GM18861 (cell line): ENCODE results near the gene NPBWR2.

ENCODE experiments used
- ATAC-seq: cut with Tn5 transposase; IDR thresholded peaks from one replicate; pipeline ENCODE4 v1.9.1; 2021; ENCODE audit not compliant: unreplicated experiment

NPBWR2 gene, protein sequence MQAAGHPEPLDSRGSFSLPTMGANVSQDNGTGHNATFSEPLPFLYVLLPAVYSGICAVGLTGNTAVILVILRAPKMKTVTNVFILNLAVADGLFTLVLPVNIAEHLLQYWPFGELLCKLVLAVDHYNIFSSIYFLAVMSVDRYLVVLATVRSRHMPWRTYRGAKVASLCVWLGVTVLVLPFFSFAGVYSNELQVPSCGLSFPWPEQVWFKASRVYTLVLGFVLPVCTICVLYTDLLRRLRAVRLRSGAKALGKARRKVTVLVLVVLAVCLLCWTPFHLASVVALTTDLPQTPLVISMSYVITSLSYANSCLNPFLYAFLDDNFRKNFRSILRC

DNA sequence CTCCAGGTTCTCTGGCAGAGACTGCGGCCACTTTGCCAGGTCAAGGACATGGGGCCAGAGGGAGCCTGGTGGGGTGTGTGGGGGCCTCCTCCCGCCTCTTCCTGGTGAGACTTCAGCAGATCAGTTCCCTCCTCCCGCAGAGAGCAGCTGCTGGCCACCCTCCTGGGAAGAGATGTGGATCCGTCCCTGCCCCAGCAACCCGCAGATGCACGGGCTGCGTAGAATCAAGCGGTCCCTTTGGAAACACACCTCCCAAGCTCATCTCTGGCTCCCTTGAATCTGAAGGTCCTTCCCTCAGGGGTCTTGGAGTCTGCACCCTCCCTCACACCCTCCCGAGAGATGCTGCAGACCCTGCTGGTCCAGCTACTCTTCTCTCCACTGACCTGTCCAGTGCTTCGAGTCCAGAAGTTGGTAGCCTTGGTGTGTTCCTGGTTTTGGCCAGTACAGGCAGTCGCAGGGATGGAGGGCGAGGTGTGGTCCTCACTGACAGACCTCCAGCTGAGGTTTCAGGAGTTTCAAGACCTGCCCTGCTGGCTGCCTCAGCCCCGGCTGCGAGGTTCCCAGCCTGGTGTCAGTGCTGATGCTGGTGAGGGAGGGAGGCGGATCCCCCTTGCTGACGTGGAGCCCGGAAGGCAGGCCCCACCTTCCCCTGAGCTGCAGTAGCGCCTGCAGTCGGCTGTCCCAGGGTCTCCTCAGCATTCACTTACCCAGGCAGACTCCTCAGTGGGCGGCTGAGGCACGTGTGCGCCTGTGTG lies at the start of gene NPBWR2:
TSS of gene NPBWR2 (minus strand) at position 585 of the 755 bp plus-strand sequence. CDS start 734 bp downstream, outside the sequence.
- ATAC-seq: no peak

DNA sequence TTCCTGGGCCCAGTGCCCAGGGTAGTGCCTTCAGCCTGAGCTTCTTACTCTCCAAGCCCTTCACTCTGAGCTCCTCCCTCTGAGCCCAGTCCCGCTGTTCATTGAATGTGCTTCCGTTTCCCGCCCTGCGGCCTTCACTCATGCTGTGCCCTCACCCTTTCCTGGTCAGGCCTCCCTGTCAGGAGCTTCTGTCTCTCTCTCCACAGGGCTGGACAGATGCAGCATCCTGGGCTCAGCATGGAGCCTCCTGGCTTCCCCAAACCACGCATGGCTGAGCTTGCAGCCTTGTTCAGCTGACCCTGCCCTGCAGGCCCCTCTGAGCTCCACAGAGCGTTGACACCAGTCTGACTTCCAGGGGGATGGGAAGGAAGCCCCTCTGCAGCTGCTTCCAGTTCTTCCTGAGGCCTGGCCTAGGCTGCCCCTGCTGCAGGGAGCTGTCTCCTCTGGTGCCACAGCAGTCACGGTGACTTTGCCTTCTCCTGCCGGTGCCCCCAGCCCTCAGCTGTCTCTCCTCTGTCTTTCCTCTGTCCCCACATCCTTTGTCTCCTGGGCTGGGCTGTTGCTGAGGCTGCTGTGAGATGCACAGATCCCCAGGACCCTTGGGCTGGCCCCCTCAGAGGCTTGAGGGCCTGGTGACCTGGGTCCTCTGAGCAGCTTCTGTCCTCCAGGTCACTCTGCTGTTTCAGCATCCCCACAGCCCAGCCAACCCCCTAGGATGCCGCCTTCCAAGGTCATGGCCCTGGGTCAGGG lies 48.9 kb upstream of the NPBWR2 start:
- no peak for ATAC-seq

DNA sequence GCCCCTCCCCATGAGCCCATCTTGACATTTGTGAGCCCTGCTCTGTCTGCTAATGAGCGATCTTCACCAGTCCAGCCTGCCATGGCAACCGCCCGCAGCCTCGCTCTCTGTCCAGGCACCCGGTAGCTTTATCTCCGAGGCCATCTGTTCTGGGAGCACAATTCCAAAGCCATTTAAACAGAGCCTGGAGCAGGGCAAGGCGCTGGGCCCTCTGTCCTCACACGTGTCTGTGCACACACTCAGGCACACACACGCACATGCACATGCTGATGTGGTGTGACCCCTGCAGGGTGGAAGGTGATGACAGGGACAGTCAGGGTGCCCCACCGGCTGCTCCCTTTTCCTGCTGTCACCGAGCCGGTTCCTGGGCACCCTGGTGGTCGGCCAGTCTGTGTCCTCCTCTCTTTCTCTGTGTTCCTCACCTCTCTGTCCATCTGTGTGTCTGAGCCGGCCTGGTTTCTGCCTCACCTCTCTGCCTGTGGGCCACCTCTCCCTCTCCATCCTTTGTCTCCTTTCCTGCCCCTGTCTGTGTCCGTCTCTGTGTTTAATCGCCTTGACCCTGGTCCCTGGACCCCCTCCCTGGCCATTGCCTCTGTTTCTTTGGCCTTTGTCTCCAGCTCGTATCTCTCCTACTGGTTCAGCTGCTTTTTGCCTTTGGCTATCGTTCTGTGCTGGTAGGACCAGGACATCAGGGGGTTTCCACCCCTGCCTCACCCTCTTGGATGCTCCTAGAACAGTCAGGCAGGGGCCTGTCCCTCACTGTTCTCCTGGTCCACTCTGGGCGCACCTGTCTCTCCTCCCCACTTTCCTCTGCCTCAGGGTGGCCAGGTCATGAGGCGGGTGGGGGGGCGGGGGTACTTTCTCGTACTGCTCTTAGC lies 48.1 kb upstream of the NPBWR2 start:
- ATAC-seq: no peak

DNA sequence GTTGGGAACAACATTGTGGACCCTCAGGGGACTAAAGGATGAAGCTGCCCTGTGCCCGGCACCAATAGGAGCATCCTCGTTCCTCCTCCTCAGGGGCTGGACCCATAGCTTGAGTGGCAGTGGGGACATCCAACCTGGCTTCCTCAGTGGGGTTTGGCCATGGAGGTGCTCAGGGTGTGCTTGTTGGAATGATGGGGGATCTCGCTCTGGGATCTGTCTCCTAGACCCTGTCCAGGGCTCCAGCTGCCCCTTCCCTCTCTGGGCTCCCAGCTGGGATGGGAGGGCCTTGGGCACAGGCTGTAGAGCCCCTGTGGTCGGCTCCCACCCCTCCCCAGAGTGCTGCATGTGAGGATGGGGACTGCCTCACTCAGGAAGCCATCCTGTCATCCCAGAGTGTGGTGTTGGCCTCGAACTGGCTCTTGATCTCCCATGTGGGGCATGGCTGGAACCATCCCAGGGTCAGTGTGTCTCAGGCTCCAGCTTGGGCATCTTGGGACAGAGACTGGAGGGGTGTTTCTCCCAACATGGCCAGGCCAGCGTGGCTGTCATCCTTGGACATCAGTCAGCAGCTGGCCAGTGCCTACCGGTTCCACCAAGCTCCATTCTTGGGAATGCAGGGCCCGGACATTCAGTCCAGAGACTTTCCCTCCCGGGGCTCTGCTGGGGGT lies 47.4 kb upstream of the NPBWR2 start:
- ATAC-seq: no peak

DNA sequence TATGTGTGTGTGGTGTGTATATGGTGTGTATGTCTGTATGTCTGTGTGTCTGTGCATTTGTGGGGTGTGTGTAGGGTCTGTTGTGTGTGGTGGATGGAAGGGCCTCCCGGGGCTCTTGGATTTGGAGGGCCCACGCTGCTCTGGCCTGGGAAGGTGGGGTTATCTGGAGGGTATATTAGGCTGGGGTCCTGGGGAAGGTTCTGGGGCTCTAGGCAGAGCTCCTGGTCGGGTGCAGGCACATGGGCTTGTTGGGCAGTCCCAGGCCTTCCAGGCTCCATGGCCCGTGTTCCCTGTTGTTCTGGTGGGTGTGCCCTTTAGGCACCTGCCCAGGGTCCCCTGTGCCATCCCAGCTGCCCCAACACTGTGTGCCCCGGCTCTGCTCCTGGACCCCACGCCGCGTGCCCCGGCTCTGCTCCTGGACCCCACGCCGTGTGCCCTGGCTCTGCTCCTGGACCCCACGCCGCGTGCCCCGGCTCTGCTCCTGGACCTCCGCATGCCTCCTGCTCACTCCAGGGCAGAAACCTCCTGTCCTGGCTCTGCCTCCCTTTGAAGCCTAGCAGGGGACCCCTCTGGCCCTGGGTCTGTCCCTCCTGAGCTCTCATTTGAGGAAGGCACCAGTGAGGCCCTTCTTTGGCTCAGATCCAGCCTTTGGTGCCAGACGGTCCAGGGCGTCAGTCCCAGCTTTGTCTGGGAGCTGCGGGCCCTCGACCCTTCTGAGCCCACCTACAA lies 46.7 kb upstream of the NPBWR2 start:
- no peak for ATAC-seq

DNA sequence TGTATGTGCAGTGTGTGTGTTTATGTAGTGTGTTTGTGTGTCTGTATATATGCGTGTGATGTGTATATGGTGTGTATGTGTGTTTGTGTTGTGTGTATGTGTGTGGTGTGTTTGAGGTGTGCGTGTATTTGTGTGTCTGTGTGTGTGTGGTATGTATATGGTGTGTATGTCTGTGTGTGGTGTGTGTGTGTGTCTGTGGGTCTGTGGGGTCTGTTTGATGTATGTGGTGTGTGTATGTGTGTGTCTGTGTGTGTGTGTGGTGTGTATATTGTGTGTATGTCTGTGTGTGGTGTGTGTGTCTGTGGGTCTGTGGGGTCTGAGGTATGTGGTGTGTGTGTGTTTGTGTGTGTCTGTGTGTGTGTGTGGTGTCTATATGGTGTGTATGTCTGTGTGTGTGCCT lies 46.0 kb upstream of the NPBWR2 start:
- no peak for ATAC-seq

DNA sequence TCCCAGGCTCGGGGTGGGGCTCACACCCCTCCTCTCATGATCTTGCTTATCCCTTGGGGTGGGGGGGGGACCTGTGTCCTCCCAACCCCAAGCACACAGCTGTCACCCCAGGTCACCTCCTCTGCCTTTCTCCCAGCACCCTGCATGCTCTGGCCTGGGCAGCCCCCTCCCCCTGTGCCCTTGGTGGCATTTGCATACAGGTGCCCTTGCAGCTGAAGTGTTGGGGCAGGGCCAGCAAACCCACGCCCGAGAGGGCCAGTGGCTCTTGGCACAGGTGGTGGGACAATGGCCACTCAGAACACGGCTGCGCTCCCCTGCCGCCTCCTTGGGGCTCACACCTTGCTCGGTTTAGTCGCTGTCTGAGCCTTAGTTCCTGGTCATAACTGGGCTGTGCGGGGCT lies 45.5 kb upstream of the NPBWR2 start:
- no peak for ATAC-seq

DNA sequence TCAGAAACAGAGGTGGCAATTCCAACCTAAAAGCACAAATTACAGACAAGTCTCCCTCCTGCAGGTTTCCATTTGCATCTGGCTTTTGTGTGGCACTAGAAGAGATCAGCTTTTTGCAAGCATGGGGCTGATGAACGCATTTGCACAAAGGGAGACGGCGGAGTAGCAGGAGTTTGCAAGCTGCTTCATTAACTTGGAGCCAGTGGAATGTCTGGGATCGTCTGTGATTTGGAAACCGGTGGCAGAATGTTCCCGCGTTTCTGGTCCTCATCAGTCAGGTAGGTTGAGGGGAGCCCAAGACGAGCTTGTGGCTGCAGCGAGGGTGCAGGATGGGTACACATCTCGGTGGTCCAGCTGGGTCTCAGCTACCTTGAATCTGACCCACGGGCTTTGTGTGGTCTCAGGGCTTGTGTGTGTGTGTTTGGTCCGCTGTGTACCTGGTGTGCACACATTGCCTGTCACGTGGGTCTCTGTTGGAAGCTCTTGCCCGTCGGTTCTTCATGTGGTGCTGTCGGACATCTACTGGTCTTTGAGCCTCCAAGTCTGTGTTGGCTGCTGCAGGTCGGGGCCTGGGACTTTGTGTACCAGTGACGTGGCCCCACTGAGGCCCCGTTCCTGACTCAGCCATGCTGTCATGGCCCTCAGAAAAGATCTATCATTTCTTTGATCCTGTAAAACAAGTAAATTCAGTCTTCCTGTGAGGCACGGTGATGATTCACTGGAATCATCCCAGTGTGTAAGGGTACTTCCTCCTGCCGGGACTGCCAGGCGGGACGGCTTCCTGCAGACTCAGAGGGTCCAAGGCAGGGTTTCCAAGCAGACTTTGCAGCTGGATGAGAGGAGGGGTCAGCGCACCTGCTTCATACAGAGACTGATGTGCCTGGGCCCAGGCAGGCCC lies 44.5 kb upstream of the NPBWR2 start:
- no peak for ATAC-seq

DNA sequence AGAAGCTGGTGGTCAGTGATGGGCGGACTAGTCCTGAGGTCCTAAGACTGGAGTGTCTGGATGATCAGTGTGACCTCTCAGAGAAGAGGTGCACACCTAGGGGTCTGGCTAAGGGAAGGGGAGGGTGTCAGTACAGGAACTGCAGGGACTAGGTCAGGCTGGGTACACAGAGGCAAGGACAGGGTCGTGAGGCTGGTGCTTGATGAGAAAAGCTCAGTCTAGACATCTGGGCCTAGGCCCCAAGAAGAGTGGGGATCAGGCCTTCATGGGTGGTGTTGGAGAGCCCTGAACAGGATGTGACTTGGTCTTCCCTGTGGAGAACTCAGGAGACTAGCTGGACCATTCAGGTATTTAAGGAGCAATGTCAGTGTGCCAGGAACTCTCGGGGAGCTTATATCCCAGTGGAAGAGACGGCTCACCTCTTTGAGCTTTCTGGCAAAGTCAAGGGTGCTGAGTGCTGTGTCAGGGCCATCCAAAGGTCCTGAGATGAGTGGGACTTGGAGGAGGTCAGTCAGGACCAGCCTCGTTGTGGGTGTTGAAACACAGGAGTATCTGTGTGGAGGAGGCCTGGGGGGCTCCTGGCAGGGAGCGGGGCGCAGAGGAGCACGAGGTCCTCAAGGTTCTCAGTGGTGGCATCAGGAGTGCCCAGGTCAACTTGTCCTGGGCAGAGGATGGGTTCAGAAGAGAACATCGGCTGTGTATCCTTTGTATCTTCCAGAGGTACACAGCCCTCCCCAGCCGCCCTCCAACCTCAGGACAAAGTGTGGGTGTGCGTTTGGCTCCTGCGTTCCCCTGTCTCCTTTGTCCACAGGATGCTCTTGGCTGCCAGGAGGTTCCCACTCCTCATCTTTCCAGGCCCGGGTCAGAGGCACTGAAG lies 43.6 kb upstream of the NPBWR2 start:
- ATAC-seq: no peak

DNA sequence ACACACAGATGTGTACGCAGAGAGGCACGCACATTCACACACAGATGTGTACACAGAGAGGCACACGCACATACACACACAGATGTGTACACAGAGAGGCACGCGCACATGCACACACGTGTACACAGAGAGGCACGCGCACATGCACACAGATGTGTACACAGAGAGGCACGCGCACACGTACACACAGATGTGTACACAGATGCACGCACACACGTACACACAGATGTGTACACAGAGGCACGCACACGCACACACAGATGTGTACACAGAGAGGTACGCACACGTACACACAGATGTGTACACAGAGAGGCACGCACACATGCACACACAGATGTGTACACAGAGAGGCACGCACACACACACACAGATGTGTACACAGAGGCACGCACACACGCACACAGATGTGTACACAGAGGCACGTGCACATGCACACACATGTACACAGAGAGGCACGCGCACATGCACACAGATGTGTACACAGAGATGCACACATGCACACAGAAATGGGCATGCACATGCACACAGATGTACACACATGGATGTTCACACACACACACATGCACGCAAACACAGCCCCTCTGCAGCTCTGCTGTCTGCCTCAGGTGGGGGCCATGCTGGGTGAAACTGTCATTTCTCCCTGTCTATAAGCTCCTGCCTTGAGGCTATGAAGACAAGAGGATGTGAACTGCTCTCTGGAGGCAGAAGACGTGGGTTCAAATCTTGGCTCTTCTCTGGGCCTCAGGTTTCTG lies 42.6 kb upstream of the NPBWR2 start:
- ATAC-seq: no peak

DNA sequence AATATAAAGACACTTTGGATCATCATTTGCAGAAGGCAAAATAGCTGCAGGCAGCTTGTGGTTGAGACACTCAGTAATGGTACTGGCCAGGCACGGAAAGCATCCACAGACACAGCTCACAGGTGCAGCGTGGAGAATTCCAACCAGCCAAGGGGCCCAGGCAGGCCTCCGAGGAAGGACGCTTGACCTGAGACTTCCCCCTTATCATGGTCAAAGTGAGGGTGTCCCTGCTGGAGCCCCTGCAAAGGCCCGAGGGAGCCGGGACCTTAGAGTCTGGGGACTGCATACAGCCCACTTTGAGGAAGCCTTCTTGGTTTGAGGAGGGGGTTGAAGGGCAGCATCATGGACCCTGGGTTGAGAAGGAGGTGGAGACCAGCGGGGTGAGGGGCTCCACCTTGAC lies 41.8 kb upstream of the NPBWR2 start:
- ATAC-seq: no peak

DNA sequence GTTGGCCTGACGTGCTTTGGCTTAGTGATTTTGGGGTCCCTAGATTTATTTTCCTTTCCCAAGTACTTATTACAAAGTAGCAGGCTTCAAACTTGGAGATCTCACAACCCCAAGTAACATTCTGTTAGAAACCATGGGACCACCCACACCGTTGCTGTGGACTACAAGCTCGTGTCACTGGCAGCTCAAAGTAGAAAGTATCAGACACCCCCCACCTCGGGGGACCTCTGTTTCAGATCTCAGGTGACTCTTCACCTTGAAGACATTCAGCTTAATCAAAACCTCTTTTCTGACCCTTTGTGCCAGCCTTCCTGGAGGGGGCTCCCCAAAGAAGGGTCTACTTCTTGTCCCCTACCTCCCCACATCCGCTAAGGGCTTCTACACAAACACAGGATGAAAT lies 41.2 kb upstream of the NPBWR2 start:
- no peak for ATAC-seq

DNA sequence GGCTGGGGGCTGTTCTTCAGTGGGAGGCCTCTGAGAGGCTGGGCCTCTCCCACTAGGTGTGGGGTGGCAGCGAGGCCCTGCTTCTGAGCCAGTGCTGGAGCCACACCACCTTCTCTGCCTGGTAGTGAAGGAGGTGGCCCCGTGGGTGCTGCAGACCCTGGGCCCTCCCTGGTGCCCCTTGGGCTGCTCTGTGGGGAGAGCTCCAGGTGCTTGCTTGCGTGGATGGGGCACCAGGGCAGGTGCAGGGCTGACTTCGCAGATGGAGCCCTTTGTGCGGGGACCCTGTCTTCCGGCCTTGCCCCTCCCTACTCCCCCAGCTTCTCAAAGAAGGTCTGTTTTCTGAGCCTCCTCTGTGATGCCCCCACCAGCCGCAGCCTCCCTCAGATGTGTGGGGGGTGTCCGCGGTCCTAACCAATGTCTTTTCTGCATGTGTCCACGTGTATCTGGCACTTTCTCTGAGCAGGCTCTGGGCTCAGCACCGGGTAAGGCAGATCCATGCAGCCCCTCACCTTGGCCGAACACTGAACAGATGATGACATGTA lies 39.6 kb upstream of the NPBWR2 start:
- no peak for ATAC-seq

DNA sequence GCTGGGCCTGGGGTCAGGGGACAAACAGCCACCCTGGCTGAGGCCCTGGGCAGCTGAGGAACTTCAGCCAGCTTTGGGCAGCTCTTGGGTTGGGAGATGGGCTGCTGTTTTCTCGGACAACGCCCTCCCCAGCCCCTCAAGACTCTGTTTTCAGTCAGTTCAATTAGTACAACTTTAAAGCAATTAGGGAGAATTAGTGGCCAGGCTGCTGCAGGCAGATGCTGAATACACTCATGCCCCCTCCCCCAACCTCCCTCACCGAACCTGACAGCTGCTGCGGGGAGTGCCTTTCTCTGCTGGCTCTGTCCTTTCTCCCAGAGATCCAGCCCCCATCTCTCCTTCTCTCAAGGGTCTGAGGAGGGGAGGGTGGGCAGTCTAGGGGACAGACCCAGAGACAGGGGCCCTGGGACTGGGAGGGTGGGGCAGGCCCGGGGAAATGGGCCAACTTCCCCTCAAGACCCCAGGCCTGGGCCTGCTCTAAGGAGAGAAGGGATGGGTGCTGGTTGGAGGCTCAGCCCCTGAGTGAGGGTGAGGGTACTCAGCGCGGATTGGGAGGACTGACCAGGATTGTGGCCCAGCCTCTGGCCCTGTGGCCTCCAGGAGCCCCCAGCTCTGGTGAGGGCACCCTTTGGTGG lies 39.1 kb upstream of the NPBWR2 start:
- no peak for ATAC-seq

DNA sequence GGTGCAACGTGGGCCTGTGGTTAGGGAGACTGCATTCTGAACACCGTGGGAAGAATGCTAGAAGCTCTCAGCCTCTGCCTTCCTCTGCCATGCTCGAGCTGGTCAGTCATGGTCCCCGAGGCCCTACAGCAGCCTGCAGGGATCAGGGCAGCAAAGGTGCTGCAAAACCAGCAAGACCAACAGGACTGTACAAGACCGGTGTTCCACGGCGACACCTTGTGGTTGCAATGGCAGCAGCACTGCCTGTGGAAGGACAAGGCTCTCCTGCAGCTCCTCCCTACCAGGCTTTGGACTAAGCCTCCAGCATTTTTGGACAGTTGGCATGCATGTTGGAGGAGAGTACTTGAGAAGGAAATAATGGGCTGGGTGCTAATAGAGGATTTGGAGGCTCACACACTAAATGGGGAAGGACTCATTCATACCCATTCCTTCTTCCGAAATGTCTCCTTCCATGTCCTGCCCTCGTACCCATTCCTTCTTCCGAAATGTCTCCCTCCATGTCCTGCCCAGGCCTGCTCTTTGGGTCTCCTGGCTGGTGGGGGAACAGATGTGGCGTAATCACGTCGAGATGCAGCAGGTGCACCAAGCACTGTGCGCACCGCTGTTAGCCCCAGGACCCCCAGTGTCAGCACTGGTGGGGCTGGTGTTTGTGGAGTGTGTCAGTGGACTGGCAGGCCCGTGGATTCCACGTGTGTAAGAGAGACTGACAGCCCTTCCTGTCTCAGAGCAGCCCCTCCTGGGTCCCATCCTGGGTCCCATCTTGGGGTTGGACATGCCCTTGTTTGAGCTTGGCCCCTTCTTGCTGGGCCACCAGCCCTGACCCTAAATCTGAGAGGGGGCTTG lies 38.3 kb upstream of the NPBWR2 start:
- no peak for ATAC-seq
